ENCODE results near the gene C16orf96. TPM values are rescaled to one million over a fixed set of nuclear protein-coding genes. Genes with fewer than 3 reads are reported as not detected.

Gene C16orf96
- total RNA-seq = 0.07 and 0.15 TPM in 2 replicates

DNA sequence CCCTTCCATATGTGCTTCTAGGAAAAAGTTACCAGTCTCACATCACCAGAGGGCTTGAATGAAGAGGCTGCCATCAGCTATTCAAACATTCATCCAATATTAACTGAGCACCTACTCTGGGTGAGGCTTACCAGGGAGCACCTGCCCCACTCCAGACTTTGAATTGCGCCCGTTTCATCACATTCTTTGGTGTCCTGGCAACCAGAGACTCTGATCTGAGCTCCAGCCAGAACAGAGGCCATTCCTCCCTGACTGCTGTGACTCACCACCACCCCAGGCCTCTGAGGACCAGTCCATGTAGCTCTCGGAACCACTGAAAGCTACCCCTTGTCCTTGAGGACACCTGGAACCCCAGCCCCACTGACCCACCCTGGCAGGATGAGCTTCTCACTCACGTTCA lies at the start of gene C16orf96:
Gene C16orf96 (plus strand): TSS at position 229 of the 400 bp plus-strand sequence. CDS start 150 bp downstream, at position 379.
- intact Hi-C loops (cut with micrococcal nuclease) = no loop called here

DNA sequence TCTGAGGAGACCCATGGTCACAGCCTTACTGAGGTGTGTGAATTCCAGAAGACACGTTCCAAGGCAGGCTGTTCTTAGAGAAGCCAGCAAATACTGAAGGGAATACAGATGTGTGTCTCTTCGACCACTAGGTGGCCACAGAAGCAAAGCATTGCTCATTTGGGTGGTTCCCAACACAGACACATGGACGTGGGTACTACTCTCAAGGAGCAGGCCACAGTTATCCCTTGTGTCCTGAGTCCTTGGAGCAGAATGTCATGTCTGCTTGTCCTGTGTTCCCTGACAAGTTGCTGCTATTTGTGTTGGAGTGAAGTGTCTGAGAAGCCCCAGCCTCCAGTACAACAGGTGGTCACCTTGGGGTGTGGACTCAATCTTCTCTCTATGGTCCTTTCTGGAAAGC lies 49.7 kb upstream of the C16orf96 start:
- intact Hi-C loops (cut with micrococcal nuclease) = loop anchor here (1.0 to 5.0 kb wide), 8 partner anchors 9 to 261 kb away; partner anchors contain the start of genes CDIP1, DNAJA3 and ZNF500

DNA sequence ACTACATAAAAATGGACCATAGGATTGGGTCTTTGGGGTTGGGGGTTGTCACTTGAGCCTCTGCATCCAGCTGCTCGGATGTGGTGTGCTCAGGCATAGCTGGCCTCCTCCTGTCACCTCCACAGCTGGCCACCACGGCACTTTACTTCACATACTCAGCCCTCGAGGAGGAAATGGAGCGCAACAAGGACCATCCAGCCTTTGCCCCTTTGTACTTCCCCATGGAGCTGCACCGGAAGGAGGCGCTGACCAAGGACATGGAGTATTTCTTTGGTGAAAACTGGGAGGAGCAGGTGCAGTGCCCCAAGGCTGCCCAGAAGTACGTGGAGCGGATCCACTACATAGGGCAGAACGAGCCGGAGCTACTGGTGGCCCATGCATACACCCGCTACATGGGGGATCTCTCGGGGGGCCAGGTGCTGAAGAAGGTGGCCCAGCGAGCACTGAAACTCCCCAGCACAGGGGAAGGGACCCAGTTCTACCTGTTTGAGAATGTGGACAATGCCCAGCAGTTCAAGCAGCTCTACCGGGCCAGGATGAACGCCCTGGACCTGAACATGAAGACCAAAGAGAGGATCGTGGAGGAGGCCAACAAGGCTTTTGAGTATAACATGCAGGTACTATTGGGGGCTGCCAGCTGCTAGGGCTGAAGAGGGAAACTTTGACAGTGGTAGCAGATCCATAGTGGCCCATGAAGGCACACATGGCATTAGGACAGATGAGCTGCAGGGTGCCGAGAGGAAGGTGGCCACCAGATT lies 48.4 kb upstream of the C16orf96 start:
- intact Hi-C loops (cut with micrococcal nuclease) = loop anchor here (2.0 to 5.0 kb wide), 3 partner anchors 80 to 260 kb away; partner anchors contain the start of genes DNAJA3 and ZNF500

DNA sequence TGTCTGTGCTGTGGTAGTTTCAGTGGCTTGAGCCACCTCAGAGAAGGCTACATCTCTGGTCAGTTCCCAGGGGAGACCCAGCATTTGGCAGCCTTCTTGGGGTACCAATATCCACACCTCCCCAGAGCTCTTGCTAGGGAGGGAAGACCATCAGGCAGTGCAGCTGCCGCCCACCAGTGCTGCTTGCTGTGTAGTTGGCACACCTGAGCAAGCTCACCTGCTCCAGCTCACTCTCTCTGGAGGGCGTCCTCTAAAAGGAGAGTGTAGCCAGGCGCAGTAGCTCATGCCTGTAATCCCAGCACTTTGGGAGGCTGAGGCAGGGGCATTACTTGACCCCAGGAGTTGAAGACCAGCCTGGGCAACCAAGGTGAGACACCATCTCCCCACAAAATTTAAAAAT lies 47.3 kb upstream of the C16orf96 start:
- intact Hi-C loops (cut with micrococcal nuclease) = loop anchor here (5.0 kb wide), 2 partner anchors 82 to 258 kb away; partner anchors contain the start of genes DNAJA3 and ZNF500

DNA sequence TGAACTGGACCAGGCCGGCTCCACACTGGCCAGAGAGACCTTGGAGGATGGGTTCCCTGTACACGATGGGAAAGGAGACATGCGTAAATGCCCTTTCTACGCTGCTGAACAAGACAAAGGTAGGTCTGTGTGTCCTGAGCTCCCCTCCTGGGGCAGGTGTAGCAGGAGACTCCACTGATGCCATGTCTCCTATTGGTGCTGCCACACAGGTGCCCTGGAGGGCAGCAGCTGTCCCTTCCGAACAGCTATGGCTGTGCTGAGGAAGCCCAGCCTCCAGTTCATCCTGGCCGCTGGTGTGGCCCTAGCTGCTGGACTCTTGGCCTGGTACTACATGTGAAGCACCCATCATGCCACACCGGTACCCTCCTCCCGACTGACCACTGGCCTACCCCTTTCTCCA lies 46.7 kb upstream of the C16orf96 start:
- intact Hi-C loops (cut with micrococcal nuclease) = loop anchor here (5.0 kb wide), 2 partner anchors 82 to 258 kb away; partner anchors contain the start of genes DNAJA3 and ZNF500

DNA sequence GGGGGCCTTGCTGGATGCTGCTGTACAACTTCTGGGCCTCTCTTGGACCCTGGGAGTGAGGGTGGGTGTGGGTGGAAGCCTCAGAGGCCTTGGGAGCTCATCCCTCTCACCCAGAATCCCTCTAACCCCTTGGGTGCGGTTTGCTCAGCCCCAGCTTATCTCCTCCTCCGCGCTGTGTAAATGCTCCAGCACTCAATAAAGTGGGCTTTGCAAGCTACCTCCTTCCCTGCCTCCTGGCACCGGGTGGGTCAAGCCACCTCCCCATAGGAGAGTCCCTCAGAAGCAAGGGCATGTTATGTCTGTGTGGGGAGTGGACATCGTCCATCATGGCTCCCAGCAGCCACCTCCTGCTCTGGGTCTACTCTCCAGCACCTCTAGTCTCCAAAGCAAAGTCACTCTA lies 46.0 kb upstream of the C16orf96 start:
- intact Hi-C loops (cut with micrococcal nuclease) = no loop called here

DNA sequence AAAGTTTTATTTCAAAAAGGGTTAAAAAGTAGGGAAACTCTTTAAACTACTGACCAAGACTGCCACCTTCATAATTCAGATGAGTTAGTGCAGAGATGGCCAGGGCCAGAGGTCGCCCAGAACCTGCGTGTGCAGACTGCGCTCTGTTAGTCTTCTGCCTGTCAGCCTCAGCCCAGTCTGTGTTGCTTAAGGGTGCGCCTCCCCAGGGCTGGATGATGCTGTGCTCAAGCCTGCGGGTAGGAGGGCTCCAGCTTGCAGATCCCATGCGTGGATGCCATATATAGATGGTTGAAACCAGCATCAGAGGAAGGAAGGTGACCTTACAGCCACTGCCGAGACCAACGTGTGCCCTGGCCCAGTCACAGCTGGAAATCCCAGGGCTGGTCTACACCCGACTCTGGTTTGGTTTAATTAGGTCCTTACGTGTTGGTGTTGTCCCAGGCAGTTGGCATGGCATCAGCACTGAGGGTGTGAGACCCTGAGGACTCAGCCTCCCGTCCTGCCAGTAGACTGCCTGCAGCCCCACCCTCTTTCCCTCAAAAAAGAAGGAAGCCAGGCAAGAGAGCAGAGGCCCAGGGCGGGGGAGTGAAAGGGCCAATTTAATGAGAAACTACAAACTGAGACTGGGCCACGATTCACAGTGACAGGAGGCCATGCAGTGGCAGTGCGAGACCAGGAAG lies 45.3 kb upstream of the C16orf96 start:
- intact Hi-C loops (cut with micrococcal nuclease) = no loop called here

DNA sequence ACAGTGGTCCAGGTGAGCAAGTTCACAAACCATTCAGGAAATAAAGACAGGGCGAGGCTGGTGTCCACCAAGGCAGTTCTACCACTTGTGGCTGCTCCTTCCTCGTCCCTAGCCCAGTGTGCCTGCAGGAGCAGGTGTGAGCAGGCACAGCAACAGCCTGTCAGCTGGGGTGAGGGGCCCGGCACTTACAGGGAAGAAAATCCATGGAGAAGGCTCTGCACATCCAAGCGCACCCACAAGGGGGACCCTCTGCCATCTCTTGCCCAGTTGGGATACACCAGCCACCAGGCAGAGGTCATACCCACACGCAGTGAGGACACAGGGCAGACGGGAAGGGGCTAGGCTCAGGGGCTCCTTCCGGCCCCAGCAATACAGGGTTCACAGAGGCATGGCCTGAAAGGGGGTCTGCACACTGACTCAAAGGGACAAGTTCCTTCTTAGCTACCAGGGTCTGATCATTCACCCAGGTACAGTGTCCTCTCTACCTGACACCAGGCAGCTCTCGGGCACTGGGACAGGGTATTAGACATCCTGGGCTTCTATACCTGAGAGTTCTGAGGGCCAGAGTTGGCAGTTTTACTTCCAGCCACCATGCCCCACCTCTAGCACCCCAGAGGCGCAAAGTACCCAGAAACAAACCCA lies 44.6 kb upstream of the C16orf96 start:
- intact Hi-C loops (cut with micrococcal nuclease) = no loop called here

DNA sequence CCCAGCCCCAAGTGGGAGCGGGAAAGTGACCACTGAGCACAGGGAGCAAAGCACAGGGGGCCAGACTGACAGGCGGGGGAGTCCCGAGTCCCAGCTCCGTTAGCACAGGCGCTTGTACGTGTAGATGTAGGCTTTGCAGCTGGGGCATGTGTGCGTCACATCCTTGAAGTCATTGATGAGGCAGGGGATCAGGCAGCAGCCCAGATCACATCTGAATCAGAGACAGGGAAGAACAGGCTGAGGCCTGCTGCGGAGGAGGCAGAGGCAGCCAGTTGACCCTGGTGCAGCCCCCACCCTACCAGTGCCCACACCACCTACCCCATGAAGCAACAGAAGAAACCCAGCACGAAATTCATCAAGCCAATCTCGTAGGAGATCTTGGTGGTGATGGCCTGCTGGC lies 43.7 kb upstream of the C16orf96 start:
- intact Hi-C loops (cut with micrococcal nuclease) = no loop called here

DNA sequence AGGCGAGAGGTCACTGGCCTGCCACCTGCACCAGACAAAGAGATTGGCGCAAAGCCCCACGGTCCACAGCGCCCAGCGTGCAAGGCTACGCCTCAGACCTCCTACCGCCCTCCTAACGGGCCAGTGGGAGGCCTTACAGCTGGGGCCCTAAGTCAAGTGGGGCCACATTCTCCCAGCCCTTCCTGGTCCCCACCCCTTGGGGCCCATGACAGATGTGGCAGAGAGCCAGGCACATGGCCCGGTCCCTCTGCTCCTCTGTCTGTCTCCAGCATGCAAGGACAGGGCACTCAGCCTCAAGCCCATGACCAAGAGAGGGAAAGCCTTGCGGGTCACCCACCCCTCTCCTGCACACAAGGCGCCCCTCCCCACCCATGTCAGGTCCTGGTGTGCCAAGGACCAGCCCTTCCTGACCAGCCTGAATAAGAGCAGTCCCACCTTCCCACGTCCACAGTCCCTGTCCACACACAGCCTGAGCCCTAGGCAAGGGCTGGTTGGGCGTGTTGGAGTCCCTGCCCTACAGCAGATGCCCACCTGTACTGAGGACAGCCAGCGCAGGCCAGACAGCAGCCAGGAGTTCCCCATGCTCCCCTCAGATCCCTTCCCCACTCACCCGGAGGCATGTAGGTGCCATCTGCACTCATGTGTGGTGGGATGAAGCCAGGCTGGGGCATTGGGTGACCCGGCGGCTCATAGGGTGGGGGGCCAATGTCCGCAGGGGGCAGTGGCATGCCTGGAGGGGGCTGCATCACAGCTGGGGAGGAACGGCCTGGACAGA lies 42.9 kb upstream of the C16orf96 start:
- intact Hi-C loops (cut with micrococcal nuclease) = no loop called here

DNA sequence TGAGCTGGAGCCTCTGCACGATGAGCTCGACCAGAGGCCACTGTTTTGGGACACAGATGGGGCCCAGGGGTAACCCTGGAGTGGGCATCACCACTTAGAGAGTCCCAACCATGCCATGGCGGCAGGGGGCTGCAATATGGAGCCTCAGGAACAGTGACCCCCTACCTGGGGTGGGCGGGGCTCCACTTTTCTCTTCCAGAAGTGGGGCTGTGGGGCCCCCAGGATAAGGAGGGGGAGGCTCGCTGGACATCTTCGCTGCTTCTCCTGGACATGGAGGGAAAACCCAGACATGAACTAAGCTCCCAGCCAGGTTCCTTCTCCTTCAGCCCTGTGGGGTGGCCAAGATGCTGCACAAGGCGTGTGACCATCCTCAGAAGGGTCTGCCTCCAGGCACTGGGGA lies 42.3 kb upstream of the C16orf96 start:
- intact Hi-C loops (cut with micrococcal nuclease) = loop anchor here (2.0 kb wide), 1 partner anchor 103 kb away; no protein-coding TSS in a partner anchor

DNA sequence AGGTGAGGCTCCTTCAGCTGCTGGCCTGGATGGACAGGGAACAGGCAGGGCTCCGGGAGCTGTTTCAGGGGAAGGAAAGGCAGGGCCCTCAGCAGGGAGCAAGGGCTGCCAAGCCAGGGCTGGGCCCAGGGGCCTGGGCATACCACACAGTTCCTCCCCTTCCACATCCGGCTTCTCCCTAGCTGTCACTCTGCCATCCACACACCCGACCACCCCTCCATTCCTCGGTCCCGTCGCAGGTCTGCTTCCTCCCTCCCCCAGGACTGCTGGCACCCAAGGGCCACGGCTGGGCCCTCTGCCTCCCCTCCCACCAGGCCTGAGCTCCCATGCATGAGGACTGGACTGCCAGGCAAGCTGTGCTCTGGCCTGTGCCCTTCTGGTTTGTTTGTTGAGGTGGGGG lies 41.5 kb upstream of the C16orf96 start:
- intact Hi-C loops (cut with micrococcal nuclease) = loop anchor here (1.0 to 5.0 kb wide), 3 partner anchors 8 to 102 kb away; partner anchors contain the start of gene HMOX2

DNA sequence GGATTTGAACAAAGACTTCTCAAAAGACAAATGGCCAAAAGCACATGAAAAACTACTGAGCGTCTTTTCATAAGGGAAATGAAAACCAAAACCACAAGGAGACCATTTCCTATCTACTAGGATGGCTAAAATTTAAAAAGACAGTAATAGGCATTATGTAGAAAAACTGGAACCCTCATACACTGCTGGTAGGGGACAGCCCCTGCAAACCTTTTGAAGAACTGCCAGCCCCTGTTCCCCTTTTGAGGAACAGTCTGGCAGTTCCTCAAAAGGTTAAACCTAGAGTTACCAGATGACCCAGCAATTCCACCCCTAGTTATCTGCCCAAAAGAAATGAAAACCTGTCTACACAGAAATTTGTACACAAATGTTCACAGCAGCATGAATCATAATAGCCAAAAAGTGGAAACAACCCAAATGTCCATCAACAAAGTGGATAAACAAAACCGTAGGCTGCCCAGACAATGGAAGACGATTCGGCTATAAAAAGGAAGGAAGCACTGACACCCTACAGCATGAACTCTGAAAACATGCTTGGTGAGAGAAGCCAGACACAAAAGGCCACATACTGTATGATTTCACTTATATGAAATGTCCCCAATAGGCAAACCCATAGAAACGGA lies 40.4 kb upstream of the C16orf96 start:
- intact Hi-C loops (cut with micrococcal nuclease) = loop anchor here (1.0 to 5.0 kb wide), 4 partner anchors 9 to 101 kb away; partner anchors contain the start of gene HMOX2

DNA sequence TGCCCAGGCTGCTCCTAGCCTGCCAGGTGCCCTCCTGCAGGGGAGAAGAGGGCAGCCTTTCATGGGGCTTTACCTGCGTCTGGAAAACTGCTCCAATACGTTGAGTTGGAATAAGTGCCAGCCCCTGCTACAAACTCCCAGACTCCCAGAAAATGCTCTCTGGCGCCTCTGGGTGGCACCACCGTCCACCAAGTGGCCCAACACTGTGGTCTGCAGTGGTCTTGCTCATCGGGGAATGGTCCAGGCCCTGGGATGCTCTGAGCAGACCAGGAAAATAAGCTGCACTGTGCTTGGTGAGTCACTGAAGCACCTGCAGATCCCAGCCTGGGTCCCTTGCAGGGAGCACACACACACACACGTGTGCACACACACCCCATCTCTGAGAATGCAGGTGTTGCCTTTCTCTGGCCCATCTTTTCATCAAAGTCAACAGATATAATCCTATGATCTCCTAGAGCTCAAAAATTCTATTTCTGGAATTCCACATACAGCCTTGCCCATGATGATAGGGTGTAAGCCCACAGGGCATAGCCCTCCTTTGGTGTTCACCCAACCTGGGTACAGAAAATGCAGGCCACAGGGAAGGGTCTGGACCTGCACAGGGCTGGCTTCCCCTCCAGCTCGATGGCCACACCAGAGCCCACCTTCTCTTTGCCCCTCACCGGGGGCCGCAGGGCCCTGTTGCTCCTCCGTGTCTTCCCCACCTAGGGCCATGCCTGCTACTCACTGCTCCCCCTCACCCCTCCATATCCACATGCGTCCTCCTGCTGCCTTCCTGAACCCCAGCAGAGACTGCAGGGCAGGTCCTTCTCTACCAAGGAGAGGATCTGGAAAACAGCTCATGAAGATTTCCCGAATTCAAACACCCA lies 38.1 kb upstream of the C16orf96 start:
- intact Hi-C loops (cut with micrococcal nuclease) = loop anchor here (2.0 to 5.0 kb wide), 2 partner anchors 31 to 41 kb away; partner anchors contain the start of gene HMOX2

DNA sequence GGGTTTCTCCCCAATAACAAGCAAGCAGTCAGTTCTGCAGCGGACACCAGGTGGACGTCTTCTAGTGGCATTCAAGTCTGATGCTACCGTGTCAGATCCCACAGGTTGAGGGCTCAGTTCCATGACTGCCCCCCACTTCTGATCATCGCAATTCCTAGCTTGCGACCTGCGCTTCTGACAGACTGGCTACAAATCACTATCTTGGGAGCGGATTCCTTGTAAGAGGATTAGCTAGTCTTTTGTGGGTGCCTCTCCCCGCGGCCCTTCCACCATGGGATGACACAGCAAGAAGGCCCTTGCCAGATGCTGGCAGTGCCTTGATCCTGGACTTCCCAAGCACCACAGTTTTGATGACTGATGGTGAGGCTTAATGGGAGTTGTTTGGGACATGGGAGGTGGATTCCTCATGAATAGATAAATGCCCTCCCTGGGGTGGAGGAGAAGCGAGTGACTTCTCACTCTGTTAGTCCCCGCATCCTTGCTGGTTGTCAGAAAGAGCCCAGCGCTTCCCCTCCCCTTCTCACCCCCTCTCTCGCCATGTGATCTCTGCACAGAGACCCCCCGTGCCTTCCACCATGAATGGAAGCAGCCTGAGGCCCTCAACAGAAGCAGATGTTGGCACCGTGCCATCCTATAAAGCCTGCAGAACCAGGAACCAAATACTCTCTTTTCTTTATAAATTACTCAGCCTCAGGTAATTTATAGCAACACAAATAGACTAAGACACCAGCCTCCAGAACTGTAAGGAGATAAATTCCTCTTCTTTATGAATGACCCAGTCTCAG lies 36.7 kb upstream of the C16orf96 start:
- intact Hi-C loops (cut with micrococcal nuclease) = loop anchor here (5.0 kb wide), 1 partner anchor 42 kb away; the partner anchor contains the start of gene HMOX2

DNA sequence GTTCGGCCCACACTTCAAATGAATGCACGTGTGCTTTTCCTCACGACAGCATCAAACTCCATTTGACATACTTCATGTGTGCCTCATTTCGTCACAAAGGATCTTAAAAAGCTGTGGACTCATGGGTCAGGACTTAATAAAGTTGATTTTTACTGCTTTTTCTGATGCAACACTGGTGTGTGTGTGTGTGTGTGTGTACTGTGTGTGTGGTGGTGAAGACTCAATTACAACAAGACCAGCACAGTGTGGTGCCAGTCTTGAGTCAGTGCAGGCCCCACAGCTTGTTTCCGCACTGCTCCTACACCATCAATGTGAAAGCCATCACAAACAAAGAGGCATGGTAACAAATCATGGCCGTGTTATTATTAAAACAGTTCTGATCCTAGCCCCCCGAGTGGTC lies 35.2 kb upstream of the C16orf96 start:
- intact Hi-C loops (cut with micrococcal nuclease) = no loop called here

DNA sequence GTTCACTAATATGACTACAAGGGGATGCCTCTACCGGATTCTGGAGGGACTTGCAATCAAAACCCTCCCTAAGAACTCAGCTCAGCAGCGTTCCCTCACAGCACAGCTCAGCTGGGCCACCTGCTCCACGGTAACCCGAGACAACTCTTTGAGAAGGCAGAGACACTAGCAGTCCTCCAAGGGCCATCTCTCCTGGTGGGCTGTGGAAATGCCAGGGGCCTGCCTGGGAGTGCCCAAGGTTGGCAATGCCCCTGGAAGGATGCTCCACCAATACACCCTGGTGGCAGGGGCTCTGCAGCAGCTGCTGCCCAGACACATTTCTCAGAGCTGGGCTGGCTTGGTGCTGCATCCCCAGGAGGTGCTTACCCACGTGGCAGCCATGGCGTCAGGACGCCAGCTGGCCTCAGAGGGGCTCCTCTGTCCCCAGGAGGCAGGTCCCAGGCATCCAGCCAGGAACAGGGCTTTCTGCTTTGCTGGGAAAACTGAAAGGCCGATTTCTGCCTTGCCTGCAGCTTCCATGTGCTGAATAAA lies 34.0 kb upstream of the C16orf96 start:
- intact Hi-C loops (cut with micrococcal nuclease) = no loop called here

DNA sequence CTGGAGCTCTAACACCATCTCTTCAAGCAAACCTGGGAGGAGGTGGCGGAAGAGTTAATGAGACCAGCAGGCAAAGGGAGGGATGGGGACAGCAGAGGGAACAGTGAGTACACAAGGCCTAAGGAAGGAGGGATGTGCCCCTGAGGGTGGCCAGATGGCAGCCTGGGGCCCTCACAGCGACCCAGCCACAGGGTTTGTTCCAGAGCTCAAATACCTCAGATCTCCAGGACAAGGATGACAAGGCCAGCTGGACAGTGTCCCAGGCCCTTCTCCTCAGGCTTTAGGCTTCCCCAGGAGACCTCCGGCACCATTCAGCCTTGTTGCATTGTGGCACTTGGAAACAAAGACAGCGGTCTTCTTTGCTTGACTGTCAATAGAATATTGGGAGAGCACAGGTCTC lies 32.5 kb upstream of the C16orf96 start:
- intact Hi-C loops (cut with micrococcal nuclease) = no loop called here

Data from T-helper 1 cell treated with Interleukin-12 subunit alpha and Interleukin-12 subunit beta and Interleukin-4 antibody, amounts not matched to agents 30 ng/mL and 1 ng/mL, for 36 hours (primary cell).